Nephron (organoid): ENCODE results near the gene MAGED2.
"Not testable (repeated sequence)": the region's sequence is repeated elsewhere in the genome, so short reads cannot be mapped to it uniquely, and the experiment has no call there.

ENCODE experiments used
- H3K27ac Mint-ChIP-seq, 3 experiments: 2 replicates each; pipeline ENCODE4 v1.8.0; 2020; ENCODE audit warnings: mixed read lengths in 3 of 3, mild to moderate bottlenecking in 2 of 3, moderate library complexity in 1 of 3
- H3K27me3 Mint-ChIP-seq: 2 replicates; pipeline ENCODE4 v1.8.0; 2021; ENCODE audit warnings: low read depth, mild to moderate bottlenecking, moderate library complexity, mixed read lengths
- H3K36me3 Mint-ChIP-seq: 2 replicates; pipeline ENCODE4 v1.8.0; 2020; ENCODE audit warnings: low read depth, mixed read lengths
- H3K4me1 Mint-ChIP-seq: 2 replicates; pipeline ENCODE4 v1.8.0; 2020; ENCODE audit warnings: mixed read lengths
- H3K4me3 Mint-ChIP-seq, 3 experiments: 2 replicates each; pipeline ENCODE4 v1.8.0; 2020; ENCODE audit warnings: mild to moderate bottlenecking in 3 of 3, mixed read lengths in 3 of 3, moderate library complexity in 2 of 3
- H3K9me3 Mint-ChIP-seq: 2 replicates; pipeline ENCODE4 v1.8.0; 2020; ENCODE audit warnings: mixed read lengths
- CTCF ChIP-seq, 3 experiments: fragments of 200-600 bp; sonication (generic); IDR thresholded peaks; one replicate each; pipeline ENCODE4 v1.5.0; 2021; ENCODE audit warnings: antibody characterized with exemption in 3 of 3; ENCODE audit not compliant: unreplicated experiment in 3 of 3

The MAGED2 gene, protein sequence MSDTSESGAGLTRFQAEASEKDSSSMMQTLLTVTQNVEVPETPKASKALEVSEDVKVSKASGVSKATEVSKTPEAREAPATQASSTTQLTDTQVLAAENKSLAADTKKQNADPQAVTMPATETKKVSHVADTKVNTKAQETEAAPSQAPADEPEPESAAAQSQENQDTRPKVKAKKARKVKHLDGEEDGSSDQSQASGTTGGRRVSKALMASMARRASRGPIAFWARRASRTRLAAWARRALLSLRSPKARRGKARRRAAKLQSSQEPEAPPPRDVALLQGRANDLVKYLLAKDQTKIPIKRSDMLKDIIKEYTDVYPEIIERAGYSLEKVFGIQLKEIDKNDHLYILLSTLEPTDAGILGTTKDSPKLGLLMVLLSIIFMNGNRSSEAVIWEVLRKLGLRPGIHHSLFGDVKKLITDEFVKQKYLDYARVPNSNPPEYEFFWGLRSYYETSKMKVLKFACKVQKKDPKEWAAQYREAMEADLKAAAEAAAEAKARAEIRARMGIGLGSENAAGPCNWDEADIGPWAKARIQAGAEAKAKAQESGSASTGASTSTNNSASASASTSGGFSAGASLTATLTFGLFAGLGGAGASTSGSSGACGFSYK

DNA sequence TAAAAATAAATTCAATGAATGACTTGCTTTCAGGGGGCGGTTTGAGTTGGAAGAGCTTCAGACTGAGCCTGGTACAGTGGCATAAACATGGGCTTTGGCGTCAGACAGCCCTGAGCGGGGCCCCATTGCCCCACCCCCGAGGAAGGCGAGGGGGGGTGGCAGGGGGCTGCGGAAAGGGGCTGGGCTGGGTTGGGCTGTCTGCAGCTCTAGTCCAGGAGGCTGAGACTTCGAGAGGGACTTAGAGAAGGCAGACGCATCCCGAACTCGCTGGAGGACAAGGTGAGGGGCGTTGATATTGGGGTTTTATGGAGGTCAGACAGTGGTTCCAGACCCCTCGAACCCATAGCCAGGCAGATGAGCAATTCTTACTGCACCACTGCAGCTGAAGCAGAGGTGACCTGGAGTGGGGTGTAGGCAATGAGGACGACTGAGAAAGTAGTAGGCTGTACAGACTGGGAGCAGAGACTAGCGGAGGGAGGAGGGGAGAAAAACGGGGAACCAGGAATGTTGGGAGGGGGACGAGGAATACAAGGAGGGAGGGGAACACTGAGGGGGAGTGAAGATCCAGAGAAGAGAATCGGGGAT is at the start of gene MAGED2:
MAGED2 (plus strand) TSS at position 222 of the 585 bp plus-strand sequence. CDS start 1,587 bp downstream, outside the sequence.
- H3K9me3 Mint-ChIP-seq = peaks cover 17% of the 10 kb centered on the region
- H3K4me3 Mint-ChIP-seq = peak within 1 kb of the TSS; percentile 97 to 100 (median 97)
- H3K27ac Mint-ChIP-seq = peak within 1 kb of the TSS; percentile 98 to 100 (median 99)
- TF ChIP-seq CTCF (IDR thresholded peaks at IDR 0.05; ENCODE audit: unreplicated experiment in 3 of 3) = no peak
- peaks cover 16% of the 10 kb centered on the region for H3K4me1 Mint-ChIP-seq
- peaks cover 36% of the 10 kb centered on the region for H3K36me3 Mint-ChIP-seq
- H3K27me3 Mint-ChIP-seq = no peaks in the 10 kb centered on the region

GRCh38 chrX:54758114-54759055 is 49.2 kb upstream of the MAGED2 start:
- no peaks in the 10 kb centered on the region for H3K36me3 Mint-ChIP-seq
- H3K4me3 Mint-ChIP-seq = no peak overlapping the region
- H3K9me3 Mint-ChIP-seq = peaks cover 39% of the 10 kb centered on the region
- TF ChIP-seq CTCF (IDR thresholded peaks at IDR 0.05; ENCODE audit: unreplicated experiment in 3 of 3) = no peak
- H3K27ac Mint-ChIP-seq = peak overlapping the region in 1 of 3 experiments; percentile 76
- no peaks in the 10 kb centered on the region for H3K27me3 Mint-ChIP-seq
- H3K4me1 Mint-ChIP-seq = no peaks in the 10 kb centered on the region

DNA sequence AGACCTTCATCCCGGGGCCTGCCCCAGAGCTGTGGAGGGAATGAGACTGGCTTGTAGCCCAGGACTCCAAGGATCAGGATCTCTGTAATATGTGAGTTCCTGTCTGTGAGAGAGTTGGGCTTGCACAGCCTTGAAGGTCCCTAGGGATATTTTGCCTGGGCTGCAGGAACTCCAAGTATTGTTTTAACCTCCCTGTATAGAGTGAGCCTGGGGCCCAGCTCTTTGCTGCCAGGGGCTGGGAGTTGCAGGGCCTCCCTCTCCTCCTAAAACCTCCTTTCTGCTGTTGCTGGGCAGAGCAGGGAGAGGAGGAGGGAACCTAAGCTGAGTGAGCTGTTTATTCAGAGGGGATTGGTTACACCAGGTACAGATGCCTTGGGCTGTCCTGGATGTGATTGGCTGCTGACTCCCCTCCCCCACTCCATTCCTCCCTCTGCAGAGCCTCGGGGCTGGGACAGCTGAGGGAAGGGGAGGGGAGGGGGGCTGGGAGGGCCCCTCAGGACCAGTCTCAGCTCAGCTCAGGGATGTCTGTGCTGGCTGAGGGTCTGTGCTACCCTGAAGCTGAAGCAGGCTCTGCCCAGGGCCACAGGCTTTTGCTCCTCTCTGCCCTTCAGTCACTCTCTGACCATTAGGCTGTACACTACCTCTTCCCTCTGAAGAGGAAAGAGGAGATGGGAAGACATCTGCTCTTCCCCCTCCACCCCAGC is 33.0 kb upstream of the MAGED2 start:
- Mint-ChIP-seq H3K4me1 (peaks cover 32% of the 10 kb centered on the region), H3K4me3 (peak overlapping the region; percentile 49 to 70 (median 69)), H3K27ac (peak overlapping the region; percentile 100), H3K9me3 (peaks cover 19% of the 10 kb centered on the region)
- H3K36me3 Mint-ChIP-seq, H3K27me3 Mint-ChIP-seq: not testable (repeated sequence)

- Mint-ChIP-seq H3K4me1 (peaks cover 32% of the 10 kb centered on the region), H3K27me3 (no peaks in the 10 kb centered on the region), H3K36me3 (no peaks in the 10 kb centered on the region), H3K4me3 (no peak overlapping the region), H3K9me3 (peaks cover 14% of the 10 kb centered on the region), H3K27ac (peak overlapping the region; percentile 99 to 100 (median 100))
- TF ChIP-seq CTCF (IDR thresholded peaks at IDR 0.05; ENCODE audit: unreplicated experiment in 3 of 3) = no peak
Measured at GRCh38 chrX:54776061-54776460, 31.5 kb upstream of the MAGED2 start.

DNA sequence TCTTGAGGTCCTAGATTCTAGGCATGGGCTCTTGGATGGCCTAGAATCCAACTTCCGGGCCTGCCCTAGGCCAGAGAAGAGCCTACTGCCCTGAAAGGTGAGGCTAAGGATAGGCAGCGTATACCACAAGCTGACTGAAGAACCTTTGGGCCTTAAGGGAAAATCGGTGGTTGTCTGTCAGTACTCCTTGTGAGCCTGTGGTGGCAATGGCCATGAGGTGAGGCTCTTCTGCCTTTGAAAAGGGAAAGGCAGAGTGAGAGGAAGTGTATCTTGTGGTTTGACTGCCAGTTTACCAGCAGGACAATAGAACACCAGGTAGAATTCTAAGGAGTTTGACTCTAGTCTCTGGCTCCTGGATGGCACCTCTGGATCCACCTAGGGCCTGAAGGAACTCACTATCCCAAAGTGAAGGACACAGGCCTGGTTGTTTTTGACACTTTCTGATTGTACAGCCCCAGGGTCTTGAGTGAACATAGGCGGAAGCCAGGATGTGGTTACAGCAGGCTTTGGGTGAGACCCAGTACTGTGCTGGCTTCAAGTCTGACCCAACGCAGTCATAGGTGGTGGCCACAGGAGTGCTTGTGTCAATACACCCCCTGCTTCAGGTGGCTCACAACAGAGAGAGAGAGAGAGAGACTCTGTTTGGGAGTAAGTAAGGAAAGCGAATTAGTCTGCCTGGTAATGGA is 30.4 kb upstream of the MAGED2 start:
- Mint-ChIP-seq H3K27ac (peak overlapping the region; percentile 42 to 100 (median 99)), H3K4me1 (peaks cover 32% of the 10 kb centered on the region), H3K9me3 (peaks cover 12% of the 10 kb centered on the region), H3K4me3 (no peak overlapping the region), H3K36me3 (no peaks in the 10 kb centered on the region), H3K27me3 (no peaks in the 10 kb centered on the region)
- TF ChIP-seq CTCF (IDR thresholded peaks at IDR 0.05; ENCODE audit: unreplicated experiment in 3 of 3) = no peak
